ENCODE results near the gene ANO8. TPM values are rescaled to one million over a fixed set of nuclear protein-coding genes. Genes with fewer than 3 reads are reported as not detected.

Gene ANO8
- total and polyA plus RNA-seq, 2 of the 8 experiments (the other 6 are each of a cell fraction or from before 2014, with no cell fraction given) = 9.5 to 20.7 TPM

GRCh38 chr19:17370026-17370587 lies 35.5 kb upstream of the ANO8 start (continued):
- TF ChIP-seq, protein P1, sequence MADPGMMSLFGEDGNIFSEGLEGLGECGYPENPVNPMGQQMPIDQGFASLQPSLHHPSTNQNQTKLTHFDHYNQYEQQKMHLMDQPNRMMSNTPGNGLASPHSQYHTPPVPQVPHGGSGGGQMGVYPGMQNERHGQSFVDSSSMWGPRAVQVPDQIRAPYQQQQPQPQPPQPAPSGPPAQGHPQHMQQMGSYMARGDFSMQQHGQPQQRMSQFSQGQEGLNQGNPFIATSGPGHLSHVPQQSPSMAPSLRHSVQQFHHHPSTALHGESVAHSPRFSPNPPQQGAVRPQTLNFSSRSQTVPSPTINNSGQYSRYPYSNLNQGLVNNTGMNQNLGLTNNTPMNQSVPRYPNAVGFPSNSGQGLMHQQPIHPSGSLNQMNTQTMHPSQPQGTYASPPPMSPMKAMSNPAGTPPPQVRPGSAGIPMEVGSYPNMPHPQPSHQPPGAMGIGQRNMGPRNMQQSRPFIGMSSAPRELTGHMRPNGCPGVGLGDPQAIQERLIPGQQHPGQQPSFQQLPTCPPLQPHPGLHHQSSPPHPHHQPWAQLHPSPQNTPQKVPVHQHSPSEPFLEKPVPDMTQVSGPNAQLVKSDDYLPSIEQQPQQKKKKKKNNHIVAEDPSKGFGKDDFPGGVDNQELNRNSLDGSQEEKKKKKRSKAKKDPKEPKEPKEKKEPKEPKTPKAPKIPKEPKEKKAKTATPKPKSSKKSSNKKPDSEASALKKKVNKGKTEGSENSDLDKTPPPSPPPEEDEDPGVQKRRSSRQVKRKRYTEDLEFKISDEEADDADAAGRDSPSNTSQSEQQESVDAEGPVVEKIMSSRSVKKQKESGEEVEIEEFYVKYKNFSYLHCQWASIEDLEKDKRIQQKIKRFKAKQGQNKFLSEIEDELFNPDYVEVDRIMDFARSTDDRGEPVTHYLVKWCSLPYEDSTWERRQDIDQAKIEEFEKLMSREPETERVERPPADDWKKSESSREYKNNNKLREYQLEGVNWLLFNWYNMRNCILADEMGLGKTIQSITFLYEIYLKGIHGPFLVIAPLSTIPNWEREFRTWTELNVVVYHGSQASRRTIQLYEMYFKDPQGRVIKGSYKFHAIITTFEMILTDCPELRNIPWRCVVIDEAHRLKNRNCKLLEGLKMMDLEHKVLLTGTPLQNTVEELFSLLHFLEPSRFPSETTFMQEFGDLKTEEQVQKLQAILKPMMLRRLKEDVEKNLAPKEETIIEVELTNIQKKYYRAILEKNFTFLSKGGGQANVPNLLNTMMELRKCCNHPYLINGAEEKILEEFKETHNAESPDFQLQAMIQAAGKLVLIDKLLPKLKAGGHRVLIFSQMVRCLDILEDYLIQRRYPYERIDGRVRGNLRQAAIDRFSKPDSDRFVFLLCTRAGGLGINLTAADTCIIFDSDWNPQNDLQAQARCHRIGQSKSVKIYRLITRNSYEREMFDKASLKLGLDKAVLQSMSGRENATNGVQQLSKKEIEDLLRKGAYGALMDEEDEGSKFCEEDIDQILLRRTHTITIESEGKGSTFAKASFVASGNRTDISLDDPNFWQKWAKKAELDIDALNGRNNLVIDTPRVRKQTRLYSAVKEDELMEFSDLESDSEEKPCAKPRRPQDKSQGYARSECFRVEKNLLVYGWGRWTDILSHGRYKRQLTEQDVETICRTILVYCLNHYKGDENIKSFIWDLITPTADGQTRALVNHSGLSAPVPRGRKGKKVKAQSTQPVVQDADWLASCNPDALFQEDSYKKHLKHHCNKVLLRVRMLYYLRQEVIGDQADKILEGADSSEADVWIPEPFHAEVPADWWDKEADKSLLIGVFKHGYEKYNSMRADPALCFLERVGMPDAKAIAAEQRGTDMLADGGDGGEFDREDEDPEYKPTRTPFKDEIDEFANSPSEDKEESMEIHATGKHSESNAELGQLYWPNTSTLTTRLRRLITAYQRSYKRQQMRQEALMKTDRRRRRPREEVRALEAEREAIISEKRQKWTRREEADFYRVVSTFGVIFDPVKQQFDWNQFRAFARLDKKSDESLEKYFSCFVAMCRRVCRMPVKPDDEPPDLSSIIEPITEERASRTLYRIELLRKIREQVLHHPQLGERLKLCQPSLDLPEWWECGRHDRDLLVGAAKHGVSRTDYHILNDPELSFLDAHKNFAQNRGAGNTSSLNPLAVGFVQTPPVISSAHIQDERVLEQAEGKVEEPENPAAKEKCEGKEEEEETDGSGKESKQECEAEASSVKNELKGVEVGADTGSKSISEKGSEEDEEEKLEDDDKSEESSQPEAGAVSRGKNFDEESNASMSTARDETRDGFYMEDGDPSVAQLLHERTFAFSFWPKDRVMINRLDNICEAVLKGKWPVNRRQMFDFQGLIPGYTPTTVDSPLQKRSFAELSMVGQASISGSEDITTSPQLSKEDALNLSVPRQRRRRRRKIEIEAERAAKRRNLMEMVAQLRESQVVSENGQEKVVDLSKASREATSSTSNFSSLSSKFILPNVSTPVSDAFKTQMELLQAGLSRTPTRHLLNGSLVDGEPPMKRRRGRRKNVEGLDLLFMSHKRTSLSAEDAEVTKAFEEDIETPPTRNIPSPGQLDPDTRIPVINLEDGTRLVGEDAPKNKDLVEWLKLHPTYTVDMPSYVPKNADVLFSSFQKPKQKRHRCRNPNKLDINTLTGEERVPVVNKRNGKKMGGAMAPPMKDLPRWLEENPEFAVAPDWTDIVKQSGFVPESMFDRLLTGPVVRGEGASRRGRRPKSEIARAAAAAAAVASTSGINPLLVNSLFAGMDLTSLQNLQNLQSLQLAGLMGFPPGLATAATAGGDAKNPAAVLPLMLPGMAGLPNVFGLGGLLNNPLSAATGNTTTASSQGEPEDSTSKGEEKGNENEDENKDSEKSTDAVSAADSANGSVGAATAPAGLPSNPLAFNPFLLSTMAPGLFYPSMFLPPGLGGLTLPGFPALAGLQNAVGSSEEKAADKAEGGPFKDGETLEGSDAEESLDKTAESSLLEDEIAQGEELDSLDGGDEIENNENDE (IDR thresholded peaks at IDR 0.05; ENCODE audit: insufficient replicate concordance, low read length) = no peak
- TF ChIP-seq SIRT6 (IDR thresholded peaks at IDR 0.05; ENCODE audit: low read length) (no peak), SAP30 (IDR thresholded peaks at IDR 0.05; ENCODE audit: insufficient read depth, insufficient replicate concordance, low read length) (no peak), NRF1 (IDR thresholded peaks at IDR 0.05; ENCODE audit: low read depth, low read length) (no peak), CHD1 (IDR thresholded peaks at IDR 0.05; ENCODE audit: low read depth, low read length) (no peak), RNF2 (IDR thresholded peaks at IDR 0.05; ENCODE audit: borderline replicate concordance, low read depth, low read length, missing control alignments, poor library complexity, severe bottlenecking) (no peak), CEBPB (IDR thresholded peaks at IDR 0.05; ENCODE audit: low read depth, low read length) (no peak), RXRA (IDR thresholded peaks at IDR 0.05; ENCODE audit: insufficient read depth, low read depth, low read length) (no peak), GABPA (IDR thresholded peaks at IDR 0.05; ENCODE audit: borderline replicate concordance, insufficient read depth, low read length) (no peak)

Data from H1 (cell line).